Glutamatergic neuron (in vitro differentiated cells): ENCODE data around the gene HTT-AS. TPM values are rescaled to one million over a fixed set of nuclear protein-coding genes. Genes with fewer than 3 reads are reported as not detected.

Source experiments
- DNase-seq: peaks from one replicate; pipeline ENCODE4 v3.0.0; 2022
- H3K27ac Mint-ChIP-seq: one replicate; pipeline ENCODE4 v1.8.0; 2020; ENCODE audit warnings: mild to moderate bottlenecking, mixed read lengths, inconsistent platforms; ENCODE audit not compliant: unreplicated experiment
- H3K27me3 Mint-ChIP-seq: one replicate; pipeline ENCODE4 v1.8.0; 2020; ENCODE audit warnings: mild to moderate bottlenecking, moderate library complexity, mixed read lengths, inconsistent platforms; ENCODE audit not compliant: unreplicated experiment
- H3K36me3 Mint-ChIP-seq: one replicate; pipeline ENCODE4 v1.8.0; 2020; ENCODE audit warnings: mild to moderate bottlenecking, mixed read lengths, inconsistent platforms; ENCODE audit not compliant: unreplicated experiment
- H3K4me1 Mint-ChIP-seq: one replicate; pipeline ENCODE4 v1.8.0; 2020; ENCODE audit warnings: mild to moderate bottlenecking, low read depth, mixed read lengths, inconsistent platforms; ENCODE audit not compliant: unreplicated experiment
- H3K4me3 Mint-ChIP-seq: one replicate; pipeline ENCODE4 v1.8.0; 2020; ENCODE audit warnings: mild to moderate bottlenecking, mixed read lengths, inconsistent platforms; ENCODE audit not compliant: unreplicated experiment
- H3K9me3 Mint-ChIP-seq: one replicate; pipeline ENCODE4 v1.8.0; 2020; ENCODE audit warnings: mild to moderate bottlenecking, moderate library complexity, mixed read lengths, inconsistent platforms; ENCODE audit not compliant: unreplicated experiment
- total RNA-seq: library from RNA; stranded (reverse); fragmentation: NEBNext Ultra II Directional; extraction: Animal tissue kit (Norgen Biotek cat#: 25700); gene quantifications from one replicate; pipeline ENCODE4 v1.2.1, GENCODE V29; 2021; ENCODE audit not compliant: unreplicated experiment
- TF ChIP-seq, protein P1 (sequence below): fragments of 200-600 bp; sonication (generic); IDR thresholded peaks from one replicate; pipeline ENCODE4 v1.5.0; 2021; ENCODE audit not compliant: partially characterized antibody, unreplicated experiment

HTT-AS gene
- total RNA-seq, 1 donor from 2014 or later, result not detected

DNA sequence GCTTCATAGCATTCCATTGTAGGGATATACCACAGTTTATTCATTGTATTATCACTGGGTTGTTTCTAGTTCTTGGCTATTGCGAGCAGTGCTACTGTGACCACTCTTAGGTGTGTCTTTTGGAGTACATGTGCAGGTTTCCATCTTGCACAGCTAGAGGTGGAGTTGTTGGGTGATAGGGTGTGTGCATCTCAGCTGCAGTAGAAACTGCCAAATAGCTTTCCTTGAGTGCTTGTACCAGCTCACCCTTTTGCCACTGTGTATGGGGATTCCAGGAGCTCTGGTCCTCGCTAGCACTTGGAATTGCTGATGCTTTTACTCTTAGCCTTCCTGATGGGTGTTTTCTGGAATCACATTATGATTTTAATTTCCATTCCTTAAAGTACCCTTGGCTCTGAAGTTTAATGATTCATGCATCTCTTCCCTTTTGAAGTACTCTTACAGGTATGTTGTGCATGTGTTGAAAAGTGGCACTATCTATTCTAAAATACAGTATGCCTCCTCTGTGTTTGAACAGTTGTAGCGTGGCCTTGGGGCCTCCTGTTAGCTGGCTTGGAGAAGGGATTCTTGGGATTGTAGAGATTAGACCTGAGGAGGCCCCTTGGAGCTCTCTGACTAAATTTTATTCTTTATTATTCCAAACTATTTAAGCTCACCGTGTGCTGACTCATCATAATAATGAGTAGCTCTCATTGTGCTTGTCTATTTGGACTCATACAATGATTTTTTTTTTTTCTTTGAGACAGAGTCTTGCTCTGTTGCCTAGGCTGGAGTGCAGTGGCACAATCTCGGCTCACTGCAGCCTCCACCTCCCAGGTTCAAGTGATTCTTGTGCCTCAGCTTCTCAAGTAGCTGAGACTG is 38.5 kb upstream of the HTT-AS start:
- Mint-ChIP-seq H3K36me3 (no peaks in the 10 kb centered on the region), H3K27me3 (no peaks in the 10 kb centered on the region), H3K27ac (no peak overlapping the region), H3K9me3 (no peaks in the 10 kb centered on the region), H3K4me3 (no peak overlapping the region), H3K4me1 (no peaks in the 10 kb centered on the region)
- TF ChIP-seq, protein P1, sequence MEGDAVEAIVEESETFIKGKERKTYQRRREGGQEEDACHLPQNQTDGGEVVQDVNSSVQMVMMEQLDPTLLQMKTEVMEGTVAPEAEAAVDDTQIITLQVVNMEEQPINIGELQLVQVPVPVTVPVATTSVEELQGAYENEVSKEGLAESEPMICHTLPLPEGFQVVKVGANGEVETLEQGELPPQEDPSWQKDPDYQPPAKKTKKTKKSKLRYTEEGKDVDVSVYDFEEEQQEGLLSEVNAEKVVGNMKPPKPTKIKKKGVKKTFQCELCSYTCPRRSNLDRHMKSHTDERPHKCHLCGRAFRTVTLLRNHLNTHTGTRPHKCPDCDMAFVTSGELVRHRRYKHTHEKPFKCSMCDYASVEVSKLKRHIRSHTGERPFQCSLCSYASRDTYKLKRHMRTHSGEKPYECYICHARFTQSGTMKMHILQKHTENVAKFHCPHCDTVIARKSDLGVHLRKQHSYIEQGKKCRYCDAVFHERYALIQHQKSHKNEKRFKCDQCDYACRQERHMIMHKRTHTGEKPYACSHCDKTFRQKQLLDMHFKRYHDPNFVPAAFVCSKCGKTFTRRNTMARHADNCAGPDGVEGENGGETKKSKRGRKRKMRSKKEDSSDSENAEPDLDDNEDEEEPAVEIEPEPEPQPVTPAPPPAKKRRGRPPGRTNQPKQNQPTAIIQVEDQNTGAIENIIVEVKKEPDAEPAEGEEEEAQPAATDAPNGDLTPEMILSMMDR, result no peak
- no peak for DNase-seq

DNA sequence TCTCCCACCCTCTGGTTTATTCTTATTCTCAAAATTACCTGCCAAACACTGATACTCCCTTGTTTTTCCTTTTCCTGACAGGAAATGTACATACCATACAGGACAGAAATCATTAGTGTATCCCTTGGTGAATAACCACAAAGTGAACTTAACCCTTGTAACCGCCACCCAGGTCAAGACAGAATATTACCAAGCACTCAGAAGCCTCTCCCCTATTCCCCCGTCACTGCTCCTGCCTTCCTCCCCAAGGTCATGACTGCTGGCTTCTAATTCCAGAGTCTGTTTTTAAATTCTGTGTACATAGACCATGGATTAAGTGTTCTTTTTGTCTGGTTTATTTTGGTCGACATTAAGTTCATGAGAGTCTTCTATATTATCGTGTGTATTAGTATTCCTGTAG is 37.9 kb upstream of the HTT-AS start:
- no peak overlapping the region for H3K4me3 Mint-ChIP-seq
- H3K36me3 Mint-ChIP-seq, result no peaks in the 10 kb centered on the region
- H3K27ac Mint-ChIP-seq, result no peak overlapping the region
- H3K4me1 Mint-ChIP-seq, result no peaks in the 10 kb centered on the region
- DNase-seq, result no peak
- no peaks in the 10 kb centered on the region for H3K9me3 Mint-ChIP-seq
- TF ChIP-seq, protein P1, result no peak
- no peaks in the 10 kb centered on the region for H3K27me3 Mint-ChIP-seq

DNA sequence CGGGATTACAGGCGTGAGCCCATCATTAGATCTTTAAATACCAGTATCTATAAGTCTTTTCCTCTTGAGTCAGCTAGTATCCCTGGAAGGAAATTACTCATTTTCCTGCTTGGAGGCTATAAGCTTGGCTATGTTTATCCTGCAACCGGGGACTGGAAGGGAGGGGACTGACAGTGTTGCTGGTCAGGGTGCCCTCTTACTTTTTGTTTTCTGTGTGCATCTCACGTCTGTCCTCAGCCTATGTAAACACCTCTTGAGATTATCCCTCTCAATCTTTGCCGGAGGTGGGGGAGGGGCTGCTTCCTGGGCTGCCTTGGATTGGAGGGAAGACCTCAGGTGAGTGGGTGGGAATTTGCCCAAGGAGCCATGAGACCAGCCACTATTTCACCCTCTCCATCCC is 37.1 kb upstream of the HTT-AS start:
- Mint-ChIP-seq H3K27me3 (no peaks in the 10 kb centered on the region), H3K9me3 (no peaks in the 10 kb centered on the region), H3K4me3 (no peak overlapping the region), H3K27ac (no peak overlapping the region), H3K4me1 (no peaks in the 10 kb centered on the region), H3K36me3 (no peaks in the 10 kb centered on the region)
- DNase-seq, result no peak
- TF ChIP-seq, protein P1, result no peak

DNA sequence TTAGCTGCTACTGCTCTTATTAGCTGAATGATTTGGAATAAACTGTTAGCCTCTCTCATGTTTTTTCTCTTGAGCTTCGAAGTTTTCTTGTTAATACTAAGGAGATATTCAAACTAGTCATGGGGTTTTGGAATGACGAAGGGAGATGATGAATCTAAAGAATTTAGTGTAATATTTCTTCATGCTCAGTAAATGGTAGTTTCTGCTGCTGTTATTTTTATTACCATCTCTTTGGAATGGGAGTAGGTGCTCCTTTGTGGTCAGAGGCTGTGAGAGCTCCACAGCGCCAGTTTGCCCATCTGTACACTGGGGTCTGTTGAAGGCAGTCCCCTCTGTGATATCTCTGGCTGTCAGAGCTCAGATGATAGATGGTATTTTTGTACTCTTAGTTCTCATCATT is 33.9 kb upstream of the HTT-AS start:
- H3K36me3 Mint-ChIP-seq, result no peaks in the 10 kb centered on the region

DNA sequence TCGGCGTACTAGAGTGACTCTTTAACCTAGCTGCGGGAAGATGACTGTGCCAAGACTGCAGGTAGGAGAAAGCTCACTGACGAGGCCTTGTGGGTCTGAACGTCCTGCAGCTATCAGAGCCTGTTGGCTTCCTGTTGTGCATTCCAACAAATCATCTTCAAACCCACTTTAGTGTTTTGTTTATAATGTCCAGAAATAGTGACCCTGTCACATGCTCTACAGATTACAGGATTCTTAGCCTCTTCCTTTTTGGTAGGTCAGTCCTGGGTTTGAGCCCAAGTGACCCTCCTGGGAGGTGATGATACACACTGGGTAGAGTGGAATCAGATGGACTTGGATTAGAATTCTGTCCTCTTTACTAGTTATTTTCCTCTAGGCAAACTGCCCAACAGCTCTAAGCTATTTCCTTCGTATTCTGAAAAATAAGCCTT is 33.4 kb upstream of the HTT-AS start:
- no peak overlapping the region for H3K27ac Mint-ChIP-seq
- H3K9me3 Mint-ChIP-seq, result no peaks in the 10 kb centered on the region
- TF ChIP-seq, protein P1, result no peak
- H3K4me3 Mint-ChIP-seq, result no peak overlapping the region
- no peaks in the 10 kb centered on the region for H3K27me3 Mint-ChIP-seq
- no peaks in the 10 kb centered on the region for H3K4me1 Mint-ChIP-seq
- no peaks in the 10 kb centered on the region for H3K36me3 Mint-ChIP-seq
- DNase-seq, result no peak

More for the DNA sequence above, 33.9 kb upstream of the HTT-AS start:
- H3K9me3 Mint-ChIP-seq, result no peaks in the 10 kb centered on the region
- DNase-seq, result no peak
- TF ChIP-seq, protein P1, result no peak
- no peaks in the 10 kb centered on the region for H3K4me1 Mint-ChIP-seq
- H3K4me3 Mint-ChIP-seq, result no peak overlapping the region
- no peak overlapping the region for H3K27ac Mint-ChIP-seq
- H3K27me3 Mint-ChIP-seq, result no peaks in the 10 kb centered on the region
